GM19351 (cell line): ENCODE measurements around the gene C17orf78.
"Not testable (repeated sequence)": the region's sequence is repeated elsewhere in the genome, so short reads cannot be mapped to it uniquely, and the experiment has no call there.

Source experiments
- ATAC-seq: cut with Tn5 transposase; IDR thresholded peaks from one replicate; pipeline ENCODE4 v1.9.1; 2021; ENCODE audit warnings: mild to moderate bottlenecking, moderate library complexity; ENCODE audit not compliant: unreplicated experiment

Gene C17orf78

DNA sequence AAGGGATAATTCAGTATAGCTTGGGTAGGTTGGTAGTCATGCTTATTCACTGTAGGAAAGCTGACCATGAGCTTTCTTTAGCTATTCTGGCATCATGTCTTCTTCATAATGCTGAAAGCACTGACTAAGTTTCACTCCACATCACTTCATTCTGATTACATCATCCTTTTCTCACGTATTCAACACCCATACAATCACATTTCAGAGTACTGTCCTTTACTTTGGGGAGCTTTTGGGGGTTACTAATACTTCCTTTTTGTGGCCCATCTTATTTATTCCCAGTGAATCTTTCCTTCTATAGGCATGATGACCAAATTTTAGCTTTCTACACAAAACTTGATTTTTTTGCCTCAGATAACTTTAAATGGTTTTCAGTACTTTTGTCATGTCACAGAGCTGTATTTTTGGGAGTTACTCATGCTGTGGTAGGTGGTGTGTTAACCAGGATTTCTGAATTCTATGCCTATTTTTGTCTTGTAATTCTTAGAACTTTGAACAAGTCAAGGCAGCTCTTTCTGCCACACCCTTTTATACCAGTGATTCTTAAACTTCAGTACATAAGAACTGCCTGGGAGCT is 54.4 kb downstream of the C17orf78 start:
- ATAC-seq = no peak

DNA sequence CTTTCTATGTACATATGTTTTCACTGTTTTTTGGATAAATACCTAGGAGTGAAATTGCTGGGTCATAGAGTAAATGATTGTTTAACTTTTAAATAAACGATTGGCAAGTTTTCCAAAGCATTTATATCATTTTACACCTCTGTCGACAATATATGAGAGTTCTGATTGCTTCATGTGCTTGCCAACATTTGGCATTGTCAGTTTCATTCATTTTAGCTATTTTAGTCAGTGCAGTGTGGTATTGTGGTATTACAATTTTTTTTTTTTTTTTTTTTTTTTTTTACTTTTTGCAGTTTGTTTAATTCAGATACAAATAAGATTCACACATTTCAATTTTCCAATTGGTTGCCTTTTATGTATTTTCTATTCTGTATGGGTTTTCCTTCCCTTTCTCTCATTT is 56.9 kb downstream of the C17orf78 start:
- no peak for ATAC-seq

DNA sequence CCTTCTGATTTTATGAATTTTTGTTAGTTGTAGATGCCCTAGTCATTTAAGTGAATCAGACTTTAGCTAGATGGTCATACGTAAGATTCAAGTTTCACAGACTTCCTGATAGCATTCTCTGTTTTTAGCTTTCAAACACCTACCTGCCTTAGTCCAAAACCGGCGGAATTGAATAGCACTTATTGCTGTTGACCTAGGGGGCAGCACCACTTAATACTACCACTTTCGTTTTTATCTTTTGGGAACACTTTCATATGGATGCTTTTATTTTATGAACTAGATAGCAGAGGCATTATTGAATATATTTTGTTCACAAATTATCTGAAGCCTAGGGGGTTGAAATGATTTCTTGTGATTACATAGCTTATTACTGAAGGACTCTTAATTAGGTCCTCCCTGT is 62.4 kb downstream of the C17orf78 start:
- no peak for ATAC-seq

DNA sequence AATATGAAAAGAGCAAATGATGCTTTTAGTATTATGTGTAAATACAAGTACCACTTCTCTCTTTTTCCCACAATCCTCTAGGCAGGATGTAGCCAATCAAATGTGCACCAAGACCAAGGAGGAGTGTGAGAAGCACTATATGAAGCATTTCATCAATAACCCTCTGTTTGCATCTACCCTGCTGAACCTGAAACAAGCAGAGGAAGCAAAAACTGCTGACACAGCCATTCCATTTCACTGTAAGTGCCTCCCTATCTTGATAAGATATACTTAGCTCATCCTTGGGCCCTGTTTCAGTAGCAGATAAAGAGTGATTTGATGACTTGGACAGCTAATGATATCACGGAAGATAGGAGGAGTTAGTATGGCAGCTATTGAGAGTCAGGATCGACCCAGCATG is 64.6 kb downstream of the C17orf78 start:
- ATAC-seq = no peak

DNA sequence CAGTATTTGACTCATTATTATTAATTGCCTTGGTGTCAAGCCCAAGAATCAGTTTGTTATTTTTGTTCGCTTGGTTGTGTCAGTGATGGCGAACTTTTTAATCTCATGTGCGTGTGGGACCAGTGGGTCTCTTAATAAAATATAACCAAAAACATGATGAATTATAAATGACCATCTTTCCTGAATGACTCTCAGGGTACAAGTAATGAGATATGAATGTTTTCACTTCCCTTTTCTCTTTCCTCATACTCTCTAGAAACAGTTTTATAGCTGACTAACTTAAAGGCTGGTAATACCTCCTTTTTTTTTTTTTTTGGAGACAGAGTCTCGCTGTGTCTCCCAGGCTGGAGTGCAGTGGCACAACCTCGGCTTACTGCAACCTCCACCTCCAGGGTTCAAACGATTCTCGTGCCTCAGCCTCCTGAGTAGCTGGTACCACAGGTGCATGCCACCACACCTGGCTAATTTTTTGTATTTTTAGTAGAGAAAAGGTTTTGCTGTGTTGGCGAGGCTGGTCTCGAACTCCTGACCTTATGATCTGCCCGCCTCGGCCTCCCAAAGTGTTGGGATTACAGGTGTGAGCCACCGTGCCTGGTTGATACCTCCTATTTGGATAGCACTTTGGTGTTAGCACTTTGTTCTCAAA is 65.7 kb downstream of the C17orf78 start:
- ATAC-seq = not testable (repeated sequence)
